ENCODE results near the gene DAGLB.
"Not testable (repeated sequence)": the region's sequence is repeated elsewhere in the genome, so short reads cannot be mapped to it uniquely, and the experiment has no call there.

GRCh38 chr7:6378556-6378955 is 69.2 kb downstream of the DAGLB start:
- TF ChIP-seq, protein P1, sequence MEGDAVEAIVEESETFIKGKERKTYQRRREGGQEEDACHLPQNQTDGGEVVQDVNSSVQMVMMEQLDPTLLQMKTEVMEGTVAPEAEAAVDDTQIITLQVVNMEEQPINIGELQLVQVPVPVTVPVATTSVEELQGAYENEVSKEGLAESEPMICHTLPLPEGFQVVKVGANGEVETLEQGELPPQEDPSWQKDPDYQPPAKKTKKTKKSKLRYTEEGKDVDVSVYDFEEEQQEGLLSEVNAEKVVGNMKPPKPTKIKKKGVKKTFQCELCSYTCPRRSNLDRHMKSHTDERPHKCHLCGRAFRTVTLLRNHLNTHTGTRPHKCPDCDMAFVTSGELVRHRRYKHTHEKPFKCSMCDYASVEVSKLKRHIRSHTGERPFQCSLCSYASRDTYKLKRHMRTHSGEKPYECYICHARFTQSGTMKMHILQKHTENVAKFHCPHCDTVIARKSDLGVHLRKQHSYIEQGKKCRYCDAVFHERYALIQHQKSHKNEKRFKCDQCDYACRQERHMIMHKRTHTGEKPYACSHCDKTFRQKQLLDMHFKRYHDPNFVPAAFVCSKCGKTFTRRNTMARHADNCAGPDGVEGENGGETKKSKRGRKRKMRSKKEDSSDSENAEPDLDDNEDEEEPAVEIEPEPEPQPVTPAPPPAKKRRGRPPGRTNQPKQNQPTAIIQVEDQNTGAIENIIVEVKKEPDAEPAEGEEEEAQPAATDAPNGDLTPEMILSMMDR (conservative IDR thresholded peaks at IDR 0.05; ENCODE audit: low read depth, low read length): not testable (repeated sequence)
- not testable (repeated sequence) for TF ChIP-seq EZH2 (IDR thresholded peaks at IDR 0.05; ENCODE audit: low read length, unreplicated experiment)

All from PC-3 (cell line).